NT2/D1 (cell line): Measurements from ENCODE around the gene ACTC1.
"Not testable (repeated sequence)": the region's sequence is repeated elsewhere in the genome, so short reads cannot be mapped to it uniquely, and the experiment has no call there.

Experiments
- DNase-seq: peaks from one replicate; pipeline ENCODE4 v3.0.0-alpha.2; 2011; ENCODE audit warnings: low read depth, low spot score
- H3K27me3 ChIP-seq: 2 replicates; pipeline ENCODE4 v1.6.0; 2011; ENCODE audit warnings: mild to moderate bottlenecking; ENCODE audit not compliant: insufficient read length, insufficient read depth
- H3K36me3 ChIP-seq: 2 replicates; pipeline ENCODE4 v1.6.1; 2011; ENCODE audit warnings: mild to moderate bottlenecking, low read length, mixed read lengths; ENCODE audit not compliant: insufficient read depth, insufficient read length
- H3K4me1 ChIP-seq: 2 replicates; pipeline ENCODE4 v1.5.1; 2011; ENCODE audit not compliant: insufficient read depth, insufficient read length
- H3K4me3 ChIP-seq: 2 replicates; pipeline ENCODE4 v1.5.1; 2011; ENCODE audit warnings: low read depth; ENCODE audit not compliant: insufficient read length
- H3K9ac ChIP-seq: 2 replicates; pipeline ENCODE4 v1.6.0; 2011; ENCODE audit warnings: low read depth; ENCODE audit not compliant: insufficient read length
- H3K9me3 ChIP-seq: 2 replicates; pipeline ENCODE4 v1.5.1; 2011; ENCODE audit warnings: mild to moderate bottlenecking, low read length; ENCODE audit not compliant: insufficient read depth
- SUZ12 ChIP-seq: IDR thresholded peaks from 2 replicates; pipeline ENCODE4 v1.6.1; 2011; ENCODE audit not compliant: insufficient read length, insufficient read depth; ENCODE audit errors: extremely low read depth
- YY1 ChIP-seq: IDR thresholded peaks from 2 replicates; pipeline ENCODE4 v1.6.1; 2011; ENCODE audit not compliant: insufficient read length, insufficient read depth
- ZNF274 ChIP-seq: IDR thresholded peaks from 2 replicates; pipeline ENCODE4 v1.6.1; 2011; ENCODE audit warnings: mild to moderate bottlenecking, low read depth, low read length

The ACTC1 gene

DNA sequence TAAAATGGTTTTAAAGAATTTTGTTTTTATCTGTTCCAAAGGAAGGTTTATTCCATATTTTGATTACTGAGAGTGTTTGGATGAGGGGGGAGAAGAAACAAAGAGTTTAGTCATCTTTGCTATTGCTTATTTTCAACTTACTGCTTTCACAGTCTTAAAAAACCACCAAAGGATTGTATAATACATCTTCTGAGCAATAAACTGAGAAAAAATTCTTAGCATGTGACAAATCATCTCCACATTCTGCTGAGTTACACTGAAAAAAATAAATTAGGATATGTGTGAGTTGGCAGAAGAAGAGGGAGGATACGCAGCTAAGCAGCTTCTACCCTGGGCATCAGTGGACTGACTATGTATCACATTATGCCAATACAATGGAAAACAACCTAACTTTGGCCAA, 23.2 kb upstream of the ACTC1 start:
- Histone ChIP-seq H3K36me3 (no peaks in the 10 kb centered on the region), H3K27me3 (no peaks in the 10 kb centered on the region)
- TF ChIP-seq SUZ12 (no peak), YY1 (no peak), ZNF274 (no peak)

DNA sequence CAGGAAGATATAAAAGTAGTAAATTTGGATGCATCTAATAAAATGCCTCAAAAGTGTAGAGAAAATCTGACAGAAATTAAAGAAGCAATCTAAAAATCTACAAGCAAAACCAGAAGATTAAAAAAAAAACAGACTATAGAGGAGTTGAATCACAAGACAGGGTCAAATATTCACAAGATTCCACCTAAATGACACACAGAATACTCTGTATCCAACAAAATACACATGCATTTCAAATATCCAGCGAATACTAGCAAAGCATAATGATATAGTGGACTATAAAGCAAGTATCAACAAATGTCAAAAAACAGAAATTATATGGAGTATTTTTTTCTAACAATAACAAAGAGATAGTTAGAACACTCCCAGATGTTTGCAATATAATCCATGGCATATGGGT, 20.5 kb upstream of the ACTC1 start:
- Histone ChIP-seq H3K9me3 (no peaks in the 10 kb centered on the region), H3K27me3 (no peaks in the 10 kb centered on the region), H3K4me1 (no peaks in the 10 kb centered on the region), H3K9ac (no peak overlapping the region), H3K36me3 (no peaks in the 10 kb centered on the region), H3K4me3 (no peak overlapping the region)
- no peak for DNase-seq
- TF ChIP-seq YY1, result no peak
- no peak for TF ChIP-seq SUZ12
- no peak for TF ChIP-seq ZNF274

More for the DNA sequence above, 23.2 kb upstream of the ACTC1 start:
- DNase-seq, result no peak
- Histone ChIP-seq H3K4me3 (no peak overlapping the region), H3K9ac (no peak overlapping the region), H3K4me1 (no peaks in the 10 kb centered on the region), H3K9me3 (no peaks in the 10 kb centered on the region)

DNA sequence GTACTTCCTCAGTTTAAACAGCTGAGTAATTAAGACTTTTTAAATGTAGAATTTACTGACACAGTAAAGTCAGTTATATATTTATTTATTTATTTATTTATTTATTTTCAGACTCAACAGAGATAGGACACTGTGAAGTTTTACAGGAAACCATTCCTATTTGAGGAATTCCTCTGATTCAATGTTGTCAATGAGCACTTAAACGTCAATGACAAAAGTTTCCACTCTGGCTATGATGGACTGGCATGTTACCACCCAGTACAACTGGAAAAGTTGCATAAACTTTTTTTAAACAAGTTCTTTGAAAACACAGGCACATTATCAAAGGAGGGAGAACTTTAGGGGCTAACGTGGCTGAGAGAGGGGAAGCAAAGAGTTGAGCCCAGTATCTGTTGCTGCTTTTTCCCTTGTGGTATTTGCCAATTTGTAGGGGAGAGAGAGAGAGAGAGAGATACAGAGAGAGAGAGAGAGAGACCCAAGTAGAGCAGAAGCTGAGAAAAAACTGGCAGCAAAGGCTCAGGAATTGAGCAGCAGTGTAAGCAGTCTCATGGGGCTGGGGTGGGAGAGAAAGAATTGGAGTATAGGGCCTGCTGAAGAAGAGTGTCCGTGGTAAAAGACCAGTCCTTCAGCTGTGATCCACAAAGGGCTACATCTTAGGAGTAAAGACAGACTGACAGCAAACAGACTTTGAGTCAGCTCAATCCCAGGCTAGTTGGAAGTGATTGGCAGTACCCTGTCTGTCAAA, 18.3 kb upstream of the ACTC1 start:
- TF ChIP-seq ZNF274, result no peak
- TF ChIP-seq SUZ12, result no peak
- TF ChIP-seq YY1, result no peak
- Histone ChIP-seq H3K36me3 (no peaks in the 10 kb centered on the region), H3K9me3 (no peaks in the 10 kb centered on the region), H3K9ac (no peak overlapping the region), H3K27me3 (no peaks in the 10 kb centered on the region), H3K4me1 (no peaks in the 10 kb centered on the region), H3K4me3 (no peak overlapping the region)
- no peak for DNase-seq

DNA sequence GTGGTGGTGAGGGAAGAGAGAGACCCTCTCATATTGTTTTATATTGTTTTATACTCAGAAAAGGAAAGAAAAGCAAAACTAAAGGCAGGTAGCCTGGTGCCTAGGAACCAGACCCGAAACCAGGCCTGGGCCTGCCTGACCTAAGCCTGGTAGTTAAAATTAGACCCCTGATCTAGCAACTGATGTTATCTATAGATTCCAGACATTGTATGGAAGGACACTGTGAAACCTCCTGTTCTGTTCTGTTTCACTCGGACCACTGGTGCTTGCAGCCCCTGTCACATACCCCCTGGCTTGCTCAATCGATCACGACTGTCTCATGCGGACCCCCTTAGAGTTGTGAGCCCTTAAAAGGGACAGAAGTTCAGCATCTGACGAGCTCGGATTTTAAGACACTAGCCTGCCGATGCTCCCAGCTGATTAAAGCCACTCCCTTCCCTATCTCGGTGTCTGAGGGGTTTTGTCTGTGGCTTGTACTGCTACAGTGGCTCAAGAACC, 17.6 kb upstream of the ACTC1 start:
- H3K9me3 ChIP-seq, H3K27me3 ChIP-seq, DNase-seq, H3K4me1 ChIP-seq, H3K4me3 ChIP-seq, H3K36me3 ChIP-seq, H3K9ac ChIP-seq: not testable (repeated sequence)

DNA sequence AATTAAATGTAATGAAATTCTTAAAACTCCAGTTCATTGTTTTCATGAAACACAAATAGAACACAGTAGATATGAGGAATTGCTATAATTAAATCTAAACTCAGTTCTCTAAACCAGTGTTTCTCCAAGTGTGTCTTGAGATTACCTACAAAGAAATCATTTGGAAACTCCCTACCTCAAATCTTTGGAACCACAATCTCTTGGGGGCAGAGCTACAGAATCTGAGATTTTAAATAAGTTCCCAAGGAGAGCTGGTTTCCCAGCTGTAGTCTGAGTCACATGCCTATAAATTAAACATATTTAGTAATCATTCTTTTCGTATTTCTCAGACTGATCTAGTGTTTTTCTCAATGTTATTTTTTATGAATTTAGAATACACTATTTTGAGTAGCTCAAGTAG, 17.0 kb upstream of the ACTC1 start:
- no peaks in the 10 kb centered on the region for H3K36me3 ChIP-seq
- H3K4me3 ChIP-seq, result no peak overlapping the region
- H3K4me1 ChIP-seq, result no peaks in the 10 kb centered on the region
- TF ChIP-seq ZNF274, result no peak
- no peak for TF ChIP-seq YY1
- no peak for TF ChIP-seq SUZ12
- no peak for DNase-seq
- no peaks in the 10 kb centered on the region for H3K9me3 ChIP-seq
- no peak overlapping the region for H3K9ac ChIP-seq
- H3K27me3 ChIP-seq, result no peaks in the 10 kb centered on the region

DNA sequence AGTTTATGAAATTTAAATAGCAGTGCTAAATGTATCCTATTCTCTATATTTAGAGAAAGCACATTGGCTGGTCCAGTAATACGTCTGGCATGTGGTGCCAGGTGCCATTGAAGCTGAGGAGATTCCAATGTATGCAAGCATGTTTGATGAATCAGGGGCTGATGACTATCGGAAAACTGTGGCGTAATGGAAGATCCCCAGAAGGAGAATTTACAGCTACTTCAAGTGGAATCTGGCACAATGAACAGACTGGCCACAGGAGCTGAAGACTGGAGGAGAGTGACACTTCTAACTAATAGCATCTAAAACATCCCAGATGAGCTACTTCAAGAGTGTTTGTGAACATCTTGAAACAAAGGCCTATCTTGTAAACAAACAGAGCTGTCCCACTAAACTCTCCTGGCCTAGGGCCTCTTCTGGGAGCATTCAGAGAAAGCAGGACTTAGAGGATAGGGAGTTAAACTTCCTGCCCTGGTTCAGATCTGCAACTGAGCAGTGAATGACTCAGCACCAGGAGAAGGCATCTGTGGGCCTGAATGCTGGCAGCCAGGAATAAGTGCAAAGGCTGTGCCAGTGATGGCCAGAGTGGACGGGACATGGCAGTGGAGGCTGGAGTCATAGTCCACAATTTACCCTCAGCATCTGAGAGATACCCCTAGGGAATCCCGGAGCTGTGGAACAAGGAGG, 15.2 kb upstream of the ACTC1 start:
- no peak overlapping the region for H3K9ac ChIP-seq
- no peaks in the 10 kb centered on the region for H3K27me3 ChIP-seq
- no peaks in the 10 kb centered on the region for H3K4me1 ChIP-seq
- no peak overlapping the region for H3K4me3 ChIP-seq
- no peak for DNase-seq
- no peaks in the 10 kb centered on the region for H3K9me3 ChIP-seq
- H3K36me3 ChIP-seq, result no peaks in the 10 kb centered on the region
- no peak for TF ChIP-seq ZNF274
- TF ChIP-seq SUZ12, result no peak

DNA sequence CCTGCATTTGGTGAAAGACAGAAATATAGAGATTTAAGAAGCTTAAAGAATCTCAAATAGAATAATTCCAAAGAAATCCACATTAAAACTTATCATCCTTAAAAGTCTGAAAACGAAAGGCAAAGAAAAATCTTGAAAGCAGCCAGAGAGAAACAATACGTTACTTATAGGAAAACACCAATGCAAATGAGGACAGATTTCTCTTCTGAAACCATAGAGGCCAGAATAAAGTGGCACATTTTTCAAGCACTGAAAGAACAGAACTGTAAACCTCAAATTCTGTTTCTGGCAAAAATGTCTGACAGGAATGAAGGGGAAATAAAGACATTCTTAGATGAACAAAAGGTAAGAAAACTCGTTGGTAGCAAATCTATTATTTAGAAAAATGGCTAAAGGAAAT, 13.8 kb upstream of the ACTC1 start:
- Histone ChIP-seq H3K9ac (no peak overlapping the region), H3K4me1 (no peaks in the 10 kb centered on the region), H3K27me3 (no peaks in the 10 kb centered on the region), H3K4me3 (no peak overlapping the region), H3K9me3 (no peaks in the 10 kb centered on the region), H3K36me3 (no peaks in the 10 kb centered on the region)
- DNase-seq, result no peak
- TF ChIP-seq ZNF274 (no peak), YY1 (no peak), SUZ12 (no peak)
